GM21515 (cell line): ENCODE measurements around the gene RPS27.
A peak's percentile ranks its signal among the peaks of the same experiment; 100 is the strongest.
"Not testable (repeated sequence)": the region's sequence is repeated elsewhere in the genome, so short reads cannot be mapped to it uniquely, and the experiment has no call there.

Experiments
- ATAC-seq: cut with Tn5 transposase; IDR thresholded peaks from one replicate; pipeline ENCODE4 v1.9.1; 2021; ENCODE audit not compliant: unreplicated experiment

Gene RPS27

DNA sequence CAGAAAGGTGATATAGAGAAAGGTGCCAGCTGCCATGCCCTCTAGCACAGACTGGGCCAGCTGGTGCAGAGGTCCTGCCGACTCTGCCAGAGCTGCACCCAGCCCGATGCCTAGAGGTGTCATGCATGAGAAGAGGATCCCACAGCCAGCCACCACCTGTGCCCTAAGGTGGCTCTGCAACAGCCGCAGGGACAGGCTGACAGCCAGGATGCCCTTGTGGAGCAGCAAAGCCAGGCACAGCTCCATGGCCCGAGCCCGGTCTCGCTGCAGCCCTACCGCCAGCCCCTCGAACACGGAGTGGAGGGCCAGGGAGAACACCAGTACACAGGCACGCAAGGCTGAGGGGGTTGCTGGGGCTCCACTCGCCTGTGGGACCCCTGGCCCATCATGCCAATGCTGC is 30.4 kb upstream of the RPS27 start:
- ATAC-seq = no peak

DNA sequence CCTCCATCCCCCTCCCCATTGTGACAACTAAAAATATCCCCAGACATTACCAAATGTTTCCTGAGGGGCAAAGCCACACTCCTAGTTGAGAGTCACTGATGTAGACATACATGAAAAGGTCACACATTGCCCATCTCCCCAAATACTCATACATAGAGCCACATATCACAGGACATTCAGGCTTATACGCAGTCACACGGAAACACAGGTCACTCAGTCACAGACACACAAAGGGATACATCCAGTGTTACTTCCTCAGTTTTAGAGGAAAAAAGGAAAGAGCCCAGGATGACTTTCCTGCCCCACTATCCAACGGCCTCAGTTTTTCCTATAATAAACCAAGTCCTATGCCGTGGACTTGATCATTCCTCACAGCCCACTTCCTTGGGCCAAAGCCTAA is 29.1 kb upstream of the RPS27 start:
- ATAC-seq = no peak

DNA sequence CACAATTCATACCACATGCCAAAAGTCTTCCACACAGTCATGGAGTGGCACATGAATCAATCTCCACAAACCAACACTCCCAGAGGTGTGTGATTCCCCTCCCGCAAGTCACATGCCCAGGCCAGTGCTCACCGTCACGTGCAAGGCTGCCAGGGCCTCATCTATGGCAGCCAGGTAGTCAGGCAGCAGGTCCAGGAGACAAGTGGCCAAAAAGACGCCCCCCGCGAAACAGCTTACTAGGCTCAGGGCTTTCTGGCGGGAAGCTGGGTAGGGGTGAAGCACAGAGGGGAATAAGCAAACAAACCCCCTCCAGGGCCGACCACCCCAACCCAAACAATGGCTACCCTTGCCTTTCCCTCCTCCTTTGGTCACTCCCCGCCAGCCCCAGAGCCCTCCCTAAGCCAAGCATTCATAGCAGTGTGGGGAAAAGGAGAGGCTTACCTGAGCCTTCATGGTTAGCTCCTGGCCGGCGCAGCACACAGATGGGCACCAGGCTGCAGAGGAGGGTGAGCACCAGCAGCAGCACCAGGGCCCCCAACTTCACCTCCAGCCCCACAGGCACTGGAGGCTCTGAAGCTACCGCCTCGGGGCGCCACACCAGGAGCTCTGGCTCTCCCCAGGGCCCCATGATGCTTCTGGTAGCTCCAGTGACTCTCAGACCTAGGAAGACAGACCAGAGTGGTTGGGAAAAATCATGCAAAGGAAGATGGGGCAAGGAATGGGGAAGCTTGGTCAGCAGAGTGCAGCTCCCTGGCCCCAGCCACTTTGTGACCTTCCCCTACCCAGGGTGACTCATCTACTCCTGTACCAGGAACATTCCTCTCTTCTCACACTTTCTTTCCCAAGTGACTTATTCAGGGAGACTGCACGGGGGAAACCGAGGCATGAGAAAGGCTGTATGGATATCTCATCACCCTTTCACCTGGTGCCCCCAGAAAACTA is 28.2 kb upstream of the RPS27 start:
- no peak for ATAC-seq

DNA sequence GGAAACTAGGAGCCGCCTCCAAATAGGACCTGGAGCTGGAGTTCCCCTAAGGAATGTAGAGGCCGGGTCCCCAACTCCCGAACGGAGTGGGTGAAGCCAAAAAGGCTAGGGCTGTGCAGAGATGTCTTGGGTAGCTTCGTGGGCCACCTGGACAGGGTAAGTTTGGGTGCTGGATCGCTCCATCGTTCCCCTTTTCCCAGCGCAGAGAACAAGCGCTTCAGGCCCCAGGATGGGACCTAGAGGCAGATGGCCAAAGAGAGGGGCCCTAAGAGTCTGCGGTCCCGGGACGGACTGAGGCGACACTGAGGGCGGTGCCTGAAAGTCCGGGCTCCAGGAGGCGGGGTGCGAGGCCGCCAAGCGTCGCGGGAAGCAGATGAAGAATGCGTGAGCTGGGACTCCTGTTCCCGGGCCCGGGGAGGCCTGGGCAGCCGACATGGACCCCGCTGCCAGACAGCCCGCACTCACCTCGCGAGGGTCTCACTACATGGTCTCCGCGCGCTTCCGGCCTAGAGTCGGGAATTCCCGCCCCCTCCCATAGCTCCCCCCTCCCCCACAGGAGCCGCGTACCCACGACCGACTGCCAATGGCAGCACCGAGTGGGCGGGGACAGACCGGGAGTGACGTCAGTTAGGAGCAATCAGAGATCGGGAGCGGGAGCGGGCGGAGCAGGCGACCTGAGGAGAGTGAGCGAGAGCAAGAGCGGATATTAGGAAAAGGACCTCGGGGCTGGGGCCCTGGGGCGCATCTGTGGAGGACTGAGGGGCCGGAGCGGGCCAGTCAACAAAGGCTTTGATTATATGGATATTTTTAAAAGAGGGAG is 27.3 kb upstream of the RPS27 start, which contains the start of gene SLC39A1:
SLC39A1 (minus strand) TSS at position 508 of the 820 bp plus-strand sequence. CDS start 822 bp downstream, outside the sequence.
- ATAC-seq = no peak

DNA sequence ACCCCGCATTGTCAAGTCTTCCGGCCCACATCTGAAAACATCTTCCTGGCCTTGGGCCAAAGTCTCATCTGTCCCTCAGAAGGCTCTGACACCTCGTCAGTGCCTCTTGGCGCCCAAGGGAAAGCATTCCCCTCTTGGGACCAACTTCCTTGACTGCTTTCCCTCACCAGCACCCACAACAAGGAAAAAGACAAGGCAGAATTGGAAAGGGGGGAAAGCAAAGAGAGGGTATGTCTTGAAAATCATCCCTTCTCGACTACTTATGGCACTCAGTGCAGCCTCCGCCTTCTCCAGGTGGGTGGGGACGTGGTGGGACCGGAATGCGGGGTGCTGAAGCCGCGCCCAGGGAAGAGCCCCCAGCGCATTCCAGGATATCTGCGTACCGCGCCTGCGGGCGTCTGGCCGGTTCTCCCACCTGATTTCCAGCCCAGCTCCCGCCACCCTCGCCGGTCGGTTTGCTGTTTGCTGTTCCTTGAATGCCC is 26.7 kb upstream of the RPS27 start:
- no peak for ATAC-seq

- peak; percentile 66 for ATAC-seq
Observed at GRCh38 chr1:153967107-153967999, 23.2 kb upstream of the RPS27 start, which contains the start of gene CREB3L4. Gene CREB3L4, plus strand, starts transcription at chr1:153967902. Its CDS starts 624 bp downstream, at chr1:153968526.

GRCh38 chr1:153968000-153968363 is 22.6 kb upstream of the RPS27 start:
- no peak for ATAC-seq

- ATAC-seq = no peak
Observed at GRCh38 chr1:153968408-153968807, 22.2 kb upstream of the RPS27 start.

DNA sequence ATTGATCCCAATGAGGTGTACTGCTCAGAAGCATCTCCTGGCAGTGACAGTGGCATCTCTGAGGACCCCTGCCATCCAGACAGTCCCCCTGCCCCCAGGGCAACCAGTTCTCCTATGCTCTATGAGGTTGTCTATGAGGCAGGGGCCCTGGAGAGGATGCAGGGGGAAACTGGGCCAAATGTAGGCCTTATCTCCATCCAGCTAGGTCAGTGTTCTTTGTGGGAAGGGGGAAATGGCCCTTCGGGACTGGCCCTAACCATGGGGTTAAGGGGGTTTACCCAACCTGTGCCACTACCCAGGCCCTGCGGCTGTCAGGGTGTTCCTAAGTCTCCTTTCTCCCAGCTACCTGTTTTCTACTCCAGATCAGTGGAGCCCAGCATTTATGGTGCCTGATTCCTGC is 21.6 kb upstream of the RPS27 start:
- no peak for ATAC-seq

GRCh38 chr1:153970346-153970745 is 20.2 kb upstream of the RPS27 start:
- ATAC-seq = no peak

DNA sequence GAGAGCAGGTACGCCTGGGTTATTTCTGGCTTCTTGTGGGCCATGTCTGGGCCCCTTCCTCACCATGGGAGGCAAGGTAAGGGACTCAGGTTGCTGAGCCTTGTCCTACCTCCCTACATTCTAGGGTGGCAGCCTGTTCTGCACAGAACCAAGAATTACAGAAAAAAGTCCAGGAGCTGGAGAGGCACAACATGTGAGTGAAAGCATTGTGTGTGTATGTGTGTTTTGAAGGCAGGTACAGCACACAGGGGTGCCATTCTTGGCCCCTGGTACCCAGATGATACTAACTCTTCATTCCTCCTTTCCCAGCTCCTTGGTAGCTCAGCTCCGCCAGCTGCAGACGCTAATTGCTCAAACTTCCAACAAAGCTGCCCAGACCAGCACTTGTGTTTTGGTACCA is 17.5 kb upstream of the RPS27 start:
- no peak for ATAC-seq

DNA sequence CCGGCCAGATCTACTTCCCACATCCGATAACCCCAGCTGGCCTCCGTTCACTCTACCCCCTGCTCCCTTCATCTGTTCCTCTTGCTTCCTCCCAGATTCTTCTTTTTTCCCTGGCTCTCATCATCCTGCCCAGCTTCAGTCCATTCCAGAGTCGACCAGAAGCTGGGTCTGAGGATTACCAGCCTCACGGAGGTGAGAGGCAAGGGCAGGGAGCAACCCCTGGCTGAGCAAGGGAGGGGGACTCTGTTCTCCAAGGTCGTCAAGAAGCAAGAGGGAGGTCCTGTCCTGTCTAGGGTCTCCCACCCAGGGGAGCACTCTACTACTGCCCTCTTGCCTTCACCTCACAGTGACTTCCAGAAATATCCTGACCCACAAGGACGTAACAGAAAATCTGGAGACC is 17.0 kb upstream of the RPS27 start:
- no peak for ATAC-seq

DNA sequence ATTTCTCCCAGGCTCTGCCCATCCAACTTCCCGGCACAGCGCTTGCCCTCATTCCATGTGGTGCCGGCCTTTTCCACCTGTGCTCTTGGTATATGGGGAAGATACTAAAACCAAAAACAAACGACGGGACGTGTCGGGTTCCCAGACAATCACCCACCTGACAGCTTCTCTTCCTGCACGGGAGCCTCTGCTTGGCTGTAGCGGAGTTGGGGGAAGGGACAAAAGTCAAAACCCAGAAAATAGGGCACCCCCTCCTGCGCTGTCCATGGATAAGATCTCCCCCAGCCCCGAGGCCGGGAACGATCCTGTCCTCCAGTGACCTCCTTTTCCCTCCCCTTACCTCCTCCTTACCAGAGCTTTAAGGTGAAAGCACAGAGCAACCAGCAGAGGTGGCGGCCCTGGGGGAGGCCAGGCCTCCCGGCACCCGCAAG is 13.7 kb upstream of the RPS27 start:
- no peak for ATAC-seq

GRCh38 chr1:153977250-153978240 is 13.0 kb upstream of the RPS27 start, which contains the start of gene JTB:
Gene JTB, minus strand, starts transcription at chr1:153977674. Its CDS starts 422 bp downstream, at chr1:153977252.
- peak; percentile 70 for ATAC-seq

DNA sequence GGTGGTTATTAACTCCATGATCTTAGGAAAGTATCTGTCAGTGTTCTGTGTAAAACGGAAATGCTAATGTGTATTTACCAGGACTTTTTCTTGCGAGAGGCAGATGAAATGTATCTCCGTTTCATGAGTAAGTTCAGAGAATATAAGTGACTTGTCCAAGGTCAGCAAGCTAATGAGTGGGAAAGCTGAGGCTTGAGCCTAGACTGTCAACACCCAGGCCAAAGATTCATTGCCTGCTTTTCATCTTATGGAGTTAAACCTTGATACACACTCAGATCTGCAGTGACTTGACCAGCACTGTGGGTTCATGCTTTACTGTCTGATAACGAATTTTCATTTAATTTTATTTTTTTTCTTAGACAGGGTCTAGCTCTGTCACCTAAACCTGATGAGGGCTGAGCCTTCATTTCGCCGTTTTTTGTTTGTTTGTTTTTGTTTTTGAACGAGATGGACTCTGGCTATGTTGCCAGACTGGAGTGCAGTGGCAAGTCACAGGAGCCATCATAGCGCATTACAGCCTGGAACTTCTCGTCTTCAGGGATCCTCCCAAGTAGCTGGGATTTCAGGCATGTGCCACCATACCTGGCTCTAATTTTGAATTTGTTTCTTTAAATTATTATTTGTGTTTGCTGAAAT is 12.2 kb upstream of the RPS27 start:
- peak; percentile 21 for ATAC-seq

DNA sequence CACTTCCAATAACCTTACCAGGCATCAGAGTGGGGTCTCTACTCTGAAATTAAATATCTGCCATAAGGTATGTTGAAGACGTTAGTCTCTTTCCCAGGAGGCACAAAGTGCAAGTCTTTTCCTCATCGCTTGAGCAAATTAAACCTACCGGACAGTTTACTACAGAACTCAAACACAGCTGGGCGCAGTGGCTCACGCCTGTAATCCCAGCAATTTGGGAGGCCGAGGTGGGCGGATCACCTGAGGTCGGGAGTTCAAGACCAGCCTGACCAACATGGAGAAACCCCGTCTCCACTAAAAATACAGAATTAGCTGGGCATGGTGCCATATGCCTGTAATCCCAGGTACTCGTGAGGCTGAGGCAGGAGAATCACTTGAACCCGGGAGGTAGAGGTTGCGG is 11.5 kb upstream of the RPS27 start:
- not testable (repeated sequence) for ATAC-seq

DNA sequence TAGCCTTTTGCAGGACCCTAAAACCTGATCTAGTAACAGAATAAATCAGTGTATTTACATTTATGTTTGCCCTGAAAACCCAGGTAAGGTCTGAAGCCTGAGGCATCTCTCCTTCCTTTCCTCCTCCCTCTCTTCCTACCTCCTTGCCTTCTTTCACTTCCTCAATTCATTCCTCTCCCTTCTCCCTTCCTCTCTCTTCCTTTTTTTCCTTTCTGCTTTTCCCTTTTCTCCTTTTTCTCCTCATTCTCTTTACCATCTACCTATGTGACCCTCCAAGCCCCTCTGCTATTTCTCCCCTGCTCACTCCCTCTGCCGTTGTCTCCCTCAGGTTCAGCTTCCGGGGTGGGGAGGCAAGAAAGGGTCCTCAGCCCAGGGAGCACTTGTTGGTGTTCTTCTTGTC is 8.8 kb upstream of the RPS27 start:
- ATAC-seq = not testable (repeated sequence)

DNA sequence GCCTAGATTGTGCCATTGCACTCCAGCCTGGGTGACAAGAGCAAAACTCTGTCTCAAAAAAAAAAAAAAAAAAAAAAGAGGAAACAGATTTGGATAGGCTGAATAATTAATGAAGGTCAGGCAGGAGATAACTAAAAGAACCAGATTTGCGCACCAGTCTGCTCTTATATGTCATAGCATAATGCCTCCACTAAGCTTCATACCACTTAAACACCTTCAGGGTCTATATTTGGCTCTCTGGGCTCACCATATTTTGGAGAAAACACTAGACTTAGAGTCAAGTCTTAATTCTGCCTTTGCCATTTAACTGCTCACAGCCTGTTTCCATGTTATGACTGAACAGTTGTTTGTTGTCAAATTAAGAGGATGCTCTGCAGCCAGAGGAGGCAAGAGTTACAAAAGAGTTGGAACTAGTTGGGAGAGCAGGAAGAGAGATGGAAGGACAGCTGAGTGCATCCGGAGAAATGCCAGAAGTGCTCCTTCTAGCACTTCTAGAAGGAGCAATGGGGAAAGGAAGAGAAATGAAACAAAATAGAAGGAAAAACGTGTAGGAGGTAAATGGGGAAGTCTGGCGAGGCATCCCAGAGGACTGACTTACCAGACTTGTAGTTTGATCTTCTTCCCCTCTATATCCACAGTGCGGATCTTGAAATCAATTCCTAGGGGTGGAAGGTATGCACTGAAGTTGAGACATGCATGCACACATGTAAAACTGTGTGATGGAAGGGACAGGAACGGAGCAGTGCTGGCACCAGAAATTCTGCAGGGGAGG is 6.3 kb upstream of the RPS27 start:
- no peak for ATAC-seq
